ENCODE data around the gene TAOK2.

The TAOK2 gene

DNA sequence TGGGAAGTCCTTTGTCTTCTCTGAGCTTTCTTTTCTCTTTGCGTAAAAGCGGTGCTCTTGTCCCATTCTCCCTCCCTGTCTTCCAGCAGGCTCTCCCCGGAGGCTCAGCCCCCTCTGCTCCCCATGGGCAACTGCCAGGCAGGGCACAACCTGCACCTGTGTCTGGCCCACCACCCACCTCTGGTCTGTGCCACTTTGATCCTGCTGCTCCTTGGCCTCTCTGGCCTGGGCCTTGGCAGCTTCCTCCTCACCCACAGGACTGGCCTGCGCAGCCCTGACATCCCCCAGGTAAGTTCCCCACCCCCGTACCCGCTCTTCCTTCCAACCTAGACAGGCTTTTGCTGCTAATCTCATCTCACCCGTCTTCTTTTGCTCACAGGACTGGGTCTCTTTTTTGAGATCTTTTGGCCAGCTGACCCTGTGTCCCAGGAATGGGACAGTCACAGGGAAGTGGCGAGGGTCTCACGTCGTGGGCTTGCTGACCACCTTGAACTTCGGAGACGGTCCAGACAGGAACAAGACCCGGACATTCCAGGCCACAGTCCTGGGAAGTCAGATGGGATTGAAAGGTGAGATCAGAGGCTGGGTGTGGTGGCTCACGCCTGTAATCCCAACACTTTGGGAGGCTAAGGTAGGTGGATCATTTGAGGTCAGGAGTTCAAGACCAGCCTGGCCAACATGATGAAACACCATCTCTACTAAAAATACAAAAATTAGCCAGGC is 10.5 kb upstream of the TAOK2 start:
- no peak for DNase-seq (ENCODE audit: low spot score)

- no peak for DNase-seq (ENCODE audit: low spot score)
These were observed 5.5 kb upstream of the TAOK2 start for GRCh38 chr16:29968205-29968604.

DNA sequence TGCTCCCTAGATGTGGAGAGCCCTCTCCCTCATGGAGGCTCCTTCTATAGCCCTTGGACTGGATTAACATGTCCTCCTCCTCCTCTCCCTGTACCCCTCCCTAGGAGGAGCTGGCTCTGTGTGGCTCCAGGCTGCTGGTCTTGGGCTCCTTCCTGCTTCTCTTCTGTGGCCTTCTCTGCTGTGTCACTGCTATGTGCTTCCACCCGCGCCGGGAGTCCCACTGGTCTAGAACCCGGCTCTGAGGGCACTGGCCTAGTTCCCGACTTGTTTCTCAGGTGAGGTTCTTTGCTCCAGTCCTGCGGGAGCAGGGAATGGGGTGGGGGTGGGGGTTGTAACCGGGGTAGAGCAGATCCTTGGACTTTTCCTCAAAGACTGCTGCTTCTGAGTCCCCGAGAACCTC is 2.4 kb upstream of the TAOK2 start:
- no peak for DNase-seq (ENCODE audit: low spot score)

DNA sequence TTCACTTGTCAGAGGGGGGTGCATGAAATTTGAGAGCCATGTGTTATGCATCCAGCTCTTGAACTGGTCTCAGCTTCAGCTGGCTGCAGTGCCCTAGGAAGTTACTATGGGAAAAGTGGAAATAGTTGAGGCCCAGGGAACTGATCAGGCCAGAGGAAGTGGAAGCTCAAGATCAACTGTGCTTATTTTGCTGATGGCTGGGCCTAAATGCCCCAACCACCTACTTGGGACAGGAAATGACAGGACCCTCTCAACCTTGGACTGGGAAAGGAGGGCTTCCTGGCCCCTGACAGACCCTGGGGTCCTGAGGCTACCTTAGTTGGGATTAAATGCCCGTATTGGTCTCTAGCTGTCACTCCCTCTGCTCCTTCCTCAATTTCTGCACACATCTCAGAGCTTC is 1.2 kb upstream of the TAOK2 start:
- no peak for DNase-seq (ENCODE audit: low spot score)

DNA sequence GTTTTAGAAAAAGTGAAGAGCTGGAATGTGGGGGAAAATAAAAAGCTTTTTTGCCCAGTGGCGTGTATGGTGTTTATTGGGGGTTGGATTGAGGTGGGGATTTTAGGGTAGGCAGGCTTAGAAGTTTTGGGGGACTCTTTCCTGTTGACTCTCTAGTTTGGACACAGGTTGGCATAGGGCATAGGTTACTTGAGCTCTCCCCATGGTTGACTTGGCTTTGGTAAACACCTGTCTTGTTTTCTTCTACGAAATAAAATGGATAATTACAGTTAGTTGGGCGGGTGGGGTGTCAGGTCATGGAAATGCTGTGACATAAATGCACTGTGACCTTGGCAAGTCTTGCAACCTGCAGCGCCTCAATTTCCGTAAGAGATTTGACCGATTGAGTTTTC is 680 bp upstream of the TAOK2 start:
- DNase-seq (ENCODE audit: low spot score), result no peak

- DNase-seq (ENCODE audit: low spot score), result no peak
These were observed 844 bp downstream of the TAOK2 start for GRCh38 chr16:29974291-29975133.

DNA sequence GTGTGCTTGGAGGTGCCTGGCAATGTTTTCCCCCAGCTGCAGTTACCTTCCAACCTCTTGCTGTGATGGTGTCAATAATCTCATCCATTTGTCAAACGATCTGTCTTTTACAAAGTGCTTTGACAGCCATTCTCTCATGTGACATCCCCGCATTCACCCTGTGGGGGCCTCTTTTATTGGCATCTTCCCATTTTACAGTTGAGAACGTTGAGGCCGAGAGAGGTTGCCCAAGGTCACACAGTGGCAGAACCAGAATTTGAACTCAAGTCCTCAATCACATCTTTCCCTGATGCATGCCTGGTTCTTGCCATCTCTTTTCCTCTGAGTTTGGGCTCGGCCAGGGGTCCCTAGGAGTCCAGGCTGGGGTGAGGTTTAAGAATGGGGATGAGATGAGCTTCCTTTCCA is 1.5 kb downstream of the TAOK2 start:
- DNase-seq (ENCODE audit: low spot score), result no peak

DNA sequence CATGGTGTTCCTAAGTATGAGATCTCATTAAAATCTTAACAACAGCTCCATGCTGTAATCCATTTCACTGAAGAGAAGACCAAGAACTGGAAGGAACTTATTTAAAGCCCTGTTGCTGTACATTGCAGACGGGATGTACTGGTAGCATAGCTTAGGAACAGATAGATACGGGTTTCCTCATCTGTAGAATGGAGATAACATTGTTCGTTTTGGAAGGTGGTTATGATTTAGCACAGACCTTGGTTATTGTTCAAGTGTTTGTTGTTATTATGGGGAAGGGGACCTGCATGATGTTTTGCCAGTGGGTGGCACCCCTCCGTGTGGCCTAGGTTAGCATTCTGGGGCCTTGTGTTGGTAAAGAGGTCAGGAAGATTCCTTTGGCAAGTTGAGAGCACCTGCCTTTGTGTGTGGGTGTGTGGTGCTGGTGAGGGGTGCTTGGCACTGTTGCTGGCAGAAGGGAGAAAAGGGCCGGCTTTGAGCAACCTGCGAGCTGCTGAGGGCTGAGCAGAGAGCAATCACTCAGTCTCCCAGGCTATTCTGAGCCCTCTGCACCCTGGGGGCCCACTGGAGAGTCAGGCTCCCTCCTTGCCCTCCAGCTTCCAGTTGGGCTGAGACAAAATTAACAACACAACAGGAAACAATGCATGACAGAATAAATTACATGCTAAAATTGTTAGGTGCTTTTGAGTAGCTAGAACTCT is 2.3 kb downstream of the TAOK2 start:
- DNase-seq (ENCODE audit: low spot score), result no peak

DNA sequence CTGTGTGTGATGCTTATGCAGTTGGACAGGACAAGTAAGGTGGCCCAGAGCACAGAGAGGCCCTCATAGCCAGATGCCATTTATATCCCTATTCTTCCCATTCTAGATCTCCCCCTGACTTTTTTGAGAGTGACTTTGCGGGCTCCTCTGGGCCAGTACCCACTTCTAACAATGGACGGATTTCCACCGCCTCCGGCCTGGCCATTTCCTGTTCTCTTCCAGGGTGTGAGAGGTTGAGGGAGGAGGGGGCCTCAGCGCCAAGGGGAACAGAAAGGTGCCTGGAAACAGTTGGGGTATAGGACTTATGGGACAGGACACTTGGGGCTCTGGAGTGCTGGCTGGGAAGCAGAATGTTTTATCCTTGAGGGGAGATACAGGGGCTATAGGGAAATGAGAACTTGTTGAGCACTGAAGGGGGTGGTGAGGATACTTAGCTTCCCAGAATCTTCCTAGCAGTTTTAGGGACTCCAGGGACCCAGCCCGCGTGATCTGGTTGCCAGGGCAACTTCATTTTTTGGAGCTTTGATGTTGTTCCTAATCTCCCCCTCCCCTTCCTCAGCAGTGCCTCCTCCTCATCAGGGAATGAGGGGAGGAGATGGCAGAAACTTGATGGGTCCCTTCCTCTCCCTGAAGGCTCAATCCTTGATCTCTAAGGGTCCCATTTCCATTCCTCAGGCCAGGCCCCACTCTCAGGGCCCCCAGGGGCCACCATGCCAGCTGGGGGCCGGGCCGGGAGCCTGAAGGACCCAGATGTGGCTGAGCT is 3.6 kb downstream of the TAOK2 start:
- DNase-seq (ENCODE audit: low spot score), result no peak

GRCh38 chr16:29978081-29978480 is 4.4 kb downstream of the TAOK2 start:
- no peak for DNase-seq (ENCODE audit: low spot score)

DNA sequence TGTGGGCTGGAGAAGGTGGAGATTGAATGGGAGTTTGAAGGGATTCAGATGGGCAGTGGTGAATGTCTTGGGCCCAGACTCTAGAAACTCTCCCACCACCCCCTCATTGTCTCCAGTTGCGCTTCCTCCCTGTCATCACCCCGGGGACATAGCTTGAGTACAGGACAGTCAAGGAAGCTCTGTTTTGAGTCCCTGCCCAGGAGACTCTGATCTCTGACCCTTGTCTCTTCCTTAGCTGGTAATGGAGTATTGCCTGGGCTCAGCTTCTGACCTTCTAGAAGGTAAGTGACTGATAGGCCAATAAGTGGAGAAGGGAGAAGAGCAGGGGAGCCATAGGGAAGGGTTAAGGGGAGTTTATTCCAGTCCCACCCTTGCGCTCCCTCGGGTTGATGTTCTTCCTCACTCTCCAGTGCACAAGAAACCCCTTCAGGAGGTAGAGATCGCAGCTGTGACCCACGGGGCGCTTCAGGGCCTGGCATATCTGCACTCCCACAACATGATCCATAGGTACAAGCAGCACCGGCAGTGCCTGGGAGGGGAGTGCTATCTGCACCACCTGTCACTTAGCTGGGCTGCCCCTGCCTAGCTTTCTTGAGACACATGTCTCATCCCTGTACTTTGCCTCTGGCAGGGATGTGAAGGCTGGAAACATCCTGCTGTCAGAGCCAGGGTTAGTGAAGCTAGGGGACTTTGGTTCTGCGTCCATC is 5.0 kb downstream of the TAOK2 start:
- DNase-seq (ENCODE audit: low spot score), result no peak

DNA sequence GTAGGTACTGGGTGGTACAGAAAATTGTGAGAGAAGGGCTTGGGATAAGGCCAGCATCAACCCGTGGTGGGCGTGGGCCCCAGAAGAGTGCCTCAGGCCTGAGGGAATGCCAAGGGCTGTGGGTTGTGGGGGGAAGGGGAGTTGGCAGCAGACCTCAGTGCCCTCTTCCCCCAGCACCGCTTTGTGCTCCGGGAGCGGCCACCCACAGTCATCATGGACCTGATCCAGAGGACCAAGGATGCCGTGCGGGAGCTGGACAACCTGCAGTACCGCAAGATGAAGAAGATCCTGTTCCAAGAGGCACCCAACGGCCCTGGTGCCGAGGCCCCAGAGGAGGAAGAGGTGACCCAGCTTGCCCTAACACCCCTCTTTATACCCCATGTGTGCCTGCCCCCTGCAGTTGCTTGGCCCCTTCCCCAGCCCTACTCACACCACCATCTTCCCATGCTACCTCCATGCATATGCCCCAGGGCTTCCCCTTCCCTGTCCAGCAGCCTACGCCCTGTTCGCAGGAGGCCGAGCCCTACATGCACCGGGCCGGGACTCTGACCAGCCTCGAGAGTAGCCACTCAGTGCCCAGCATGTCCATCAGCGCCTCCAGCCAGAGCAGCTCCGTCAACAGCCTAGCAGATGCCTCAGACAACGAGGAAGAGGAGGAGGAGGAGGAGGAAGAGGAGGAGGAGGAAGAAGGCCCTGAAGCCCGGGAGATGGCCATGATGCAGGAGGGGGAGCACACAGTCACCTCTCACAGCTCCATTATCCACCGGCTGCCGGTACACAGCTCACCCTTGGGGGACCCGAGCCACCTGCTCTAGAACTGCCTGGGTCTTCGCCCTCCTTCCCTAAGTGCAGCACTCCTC is 9.1 kb downstream of the TAOK2 start:
- no peak for DNase-seq (ENCODE audit: low spot score)

- no peak for DNase-seq (ENCODE audit: low spot score)
These were observed 9.9 kb downstream of the TAOK2 start for GRCh38 chr16:29983420-29984136.

DNA sequence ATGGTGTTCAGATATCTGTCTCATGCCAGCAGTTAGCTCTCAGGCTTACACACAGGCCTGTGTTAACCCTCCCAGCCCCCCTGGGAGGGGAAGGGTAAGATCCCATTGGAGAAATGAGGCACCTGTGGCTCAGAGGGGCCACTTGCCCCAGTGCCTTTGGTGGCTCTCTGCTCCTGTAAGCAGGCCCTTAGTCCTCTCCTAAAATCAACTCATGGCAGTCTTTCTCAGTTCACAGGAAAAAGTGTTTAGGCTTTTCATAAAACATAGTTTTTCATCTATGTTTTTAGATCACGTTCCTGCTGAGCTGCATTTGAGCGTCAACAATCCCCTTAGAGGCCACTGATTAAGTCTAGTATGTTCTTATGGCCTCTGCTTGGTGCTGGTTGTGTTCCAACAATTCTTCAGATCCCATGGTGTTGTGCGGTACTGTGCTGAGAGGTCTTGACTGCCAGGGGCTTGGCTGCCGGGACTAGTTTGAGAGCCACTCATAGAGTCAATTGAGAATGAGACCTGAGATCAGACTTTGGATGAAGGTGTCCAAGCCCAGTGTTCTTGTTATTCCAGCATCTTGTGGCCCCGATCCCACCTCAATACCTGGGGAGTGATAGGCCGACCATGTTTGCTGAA is 10.6 kb downstream of the TAOK2 start:
- no peak for DNase-seq (ENCODE audit: low spot score)

- DNase-seq (ENCODE audit: low spot score), result no peak
These were observed 11.1 kb downstream of the TAOK2 start for GRCh38 chr16:29984764-29985147.

- no peak for DNase-seq (ENCODE audit: low spot score)
These were observed 11.7 kb downstream of the TAOK2 start for GRCh38 chr16:29985271-29985811.

DNA sequence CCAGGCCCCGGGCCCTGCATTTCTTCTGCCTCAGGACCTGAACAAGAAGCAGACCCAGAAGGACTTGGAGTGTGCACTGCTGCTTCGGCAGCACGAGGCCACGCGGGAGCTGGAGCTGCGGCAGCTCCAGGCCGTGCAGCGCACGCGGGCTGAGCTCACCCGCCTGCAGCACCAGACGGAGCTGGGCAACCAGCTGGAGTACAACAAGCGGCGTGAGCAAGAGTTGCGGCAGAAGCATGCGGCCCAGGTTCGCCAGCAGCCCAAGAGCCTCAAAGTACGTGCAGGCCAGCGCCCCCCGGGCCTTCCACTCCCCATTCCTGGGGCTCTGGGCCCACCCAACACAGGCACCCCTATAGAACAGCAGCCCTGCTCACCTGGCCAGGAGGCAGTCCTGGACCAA is 12.6 kb downstream of the TAOK2 start:
- DNase-seq (ENCODE audit: low spot score), result no peak

- DNase-seq (ENCODE audit: low spot score), result no peak
These were observed 13.3 kb downstream of the TAOK2 start for GRCh38 chr16:29986931-29987330.

DNA sequence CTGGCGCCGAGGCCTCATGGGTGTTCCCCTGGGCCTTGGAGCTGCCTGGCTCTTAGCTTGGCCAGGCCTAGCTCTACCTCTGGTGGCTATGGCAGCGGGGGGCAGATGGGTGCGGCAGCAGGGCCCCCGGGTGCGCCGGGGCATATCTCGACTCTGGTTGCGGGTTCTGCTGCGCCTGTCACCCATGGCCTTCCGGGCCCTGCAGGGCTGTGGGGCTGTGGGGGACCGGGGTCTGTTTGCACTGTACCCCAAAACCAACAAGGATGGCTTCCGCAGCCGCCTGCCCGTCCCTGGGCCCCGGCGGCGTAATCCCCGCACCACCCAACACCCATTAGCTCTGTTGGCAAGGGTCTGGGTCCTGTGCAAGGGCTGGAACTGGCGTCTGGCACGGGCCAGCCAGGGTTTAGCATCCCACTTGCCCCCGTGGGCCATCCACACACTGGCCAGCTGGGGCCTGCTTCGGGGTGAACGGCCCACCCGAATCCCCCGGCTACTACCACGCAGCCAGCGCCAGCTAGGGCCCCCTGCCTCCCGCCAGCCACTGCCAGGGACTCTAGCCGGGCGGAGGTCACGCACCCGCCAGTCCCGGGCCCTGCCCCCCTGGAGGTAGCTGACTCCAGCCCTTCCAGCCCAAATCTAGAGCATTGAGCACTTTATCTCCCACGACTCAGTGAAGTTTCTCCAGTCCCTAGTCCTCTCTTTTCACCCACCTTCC is 13.9 kb downstream of the TAOK2 start:
- no peak for DNase-seq (ENCODE audit: low spot score)
